Inflammatory macrophage (primary cell): Measurements from ENCODE around the gene ATP5PF.
"Not testable (repeated sequence)": the region's sequence is repeated elsewhere in the genome, so short reads cannot be mapped to it uniquely, and the experiment has no call there.

Experiments used
- DNase-seq, 2 donors: peaks; one replicate each; pipeline ENCODE4 v3.0.0-alpha.2; 2020 to 2022

ATP5PF gene

GRCh38 chr21:25721987-25722386 lies 12.7 kb downstream of the ATP5PF start:
- no peak for DNase-seq

- no peak for DNase-seq
Measured at GRCh38 chr21:25717491-25718147, 17.1 kb downstream of the ATP5PF start.

- not testable (repeated sequence) for DNase-seq
Measured at GRCh38 chr21:25714066-25714465, 20.6 kb downstream of the ATP5PF start.

GRCh38 chr21:25710550-25710949 lies 24.2 kb downstream of the ATP5PF start:
- no peak for DNase-seq

- no peak for DNase-seq
Measured at GRCh38 chr21:25709684-25710265, 24.9 kb downstream of the ATP5PF start.

- peak; percentile 53 to 60 for DNase-seq
Measured at GRCh38 chr21:25708467-25709065, 26.1 kb downstream of the ATP5PF start.

GRCh38 chr21:25701529-25701928 lies 33.2 kb downstream of the ATP5PF start:
- peak in 1 of 2 donors; percentile 8 for DNase-seq

GRCh38 chr21:25700741-25701140 lies 34.0 kb downstream of the ATP5PF start:
- no peak for DNase-seq

- not testable (repeated sequence) for DNase-seq
Measured at GRCh38 chr21:25695461-25695860, 39.2 kb downstream of the ATP5PF start.

- no peak for DNase-seq
Measured at GRCh38 chr21:25691976-25692375, 42.7 kb downstream of the ATP5PF start.

- no peak for DNase-seq
Measured at GRCh38 chr21:25689226-25689625, 45.5 kb downstream of the ATP5PF start.

- DNase-seq: no peak
Measured at GRCh38 chr21:25688275-25689155, 46.2 kb downstream of the ATP5PF start.

- no peak for DNase-seq
Measured at GRCh38 chr21:25687787-25688186, 46.9 kb downstream of the ATP5PF start.

- DNase-seq: no peak
Measured at GRCh38 chr21:25682382-25682781, 52.3 kb downstream of the ATP5PF start.

- DNase-seq: no peak
Measured at GRCh38 chr21:25676451-25676850, 58.3 kb downstream of the ATP5PF start.
